ENCODE data around the gene SAV1.
"Not testable (repeated sequence)": the region's sequence is repeated elsewhere in the genome, so short reads cannot be mapped to it uniquely, and the experiment has no call there.

SAV1 gene

GRCh38 chr14:50664579-50664978, 3.5 kb downstream of the SAV1 start:
- DNase-seq = not testable (repeated sequence)

- DNase-seq = no peak
These were observed 8.7 kb downstream of the SAV1 start for GRCh38 chr14:50659327-50659974.

DNA sequence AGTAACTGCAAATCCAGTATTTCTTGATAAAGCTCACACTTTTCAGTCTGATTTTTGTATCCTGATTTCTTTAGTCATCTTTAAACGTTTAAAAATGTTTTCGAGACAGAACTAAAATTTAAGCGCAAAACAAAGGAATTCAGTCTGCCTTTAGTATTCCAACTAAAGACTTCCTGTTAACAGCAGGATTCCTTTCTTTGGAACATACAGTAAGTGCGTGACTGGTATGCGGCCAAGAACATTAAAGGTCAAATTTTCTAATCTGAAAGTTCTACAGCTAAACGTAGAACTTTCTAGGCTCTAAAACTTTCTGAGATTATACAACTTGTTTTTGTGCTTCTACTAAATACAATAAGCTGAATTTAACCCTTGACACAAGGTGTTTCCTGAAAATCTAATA, 9.9 kb downstream of the SAV1 start:
- no peak for DNase-seq

DNA sequence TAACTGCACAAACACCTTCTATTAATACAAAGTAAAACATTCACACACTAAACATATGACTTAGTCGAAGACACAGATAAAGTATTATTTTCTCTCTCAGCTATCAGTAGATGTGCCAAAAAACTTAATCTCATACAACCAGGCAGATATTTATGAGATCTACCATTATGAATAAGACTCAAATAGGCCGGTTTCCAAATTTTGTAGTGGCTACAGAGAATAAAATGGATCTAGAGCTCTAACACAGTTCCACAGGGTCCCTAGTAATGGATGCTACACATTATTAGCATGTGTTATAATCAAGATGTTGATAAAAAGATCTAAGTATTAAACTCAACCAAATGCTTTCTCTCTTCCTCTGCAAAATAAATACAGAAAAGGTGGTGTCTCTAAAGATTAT, 10.4 kb downstream of the SAV1 start:
- DNase-seq = no peak

DNA sequence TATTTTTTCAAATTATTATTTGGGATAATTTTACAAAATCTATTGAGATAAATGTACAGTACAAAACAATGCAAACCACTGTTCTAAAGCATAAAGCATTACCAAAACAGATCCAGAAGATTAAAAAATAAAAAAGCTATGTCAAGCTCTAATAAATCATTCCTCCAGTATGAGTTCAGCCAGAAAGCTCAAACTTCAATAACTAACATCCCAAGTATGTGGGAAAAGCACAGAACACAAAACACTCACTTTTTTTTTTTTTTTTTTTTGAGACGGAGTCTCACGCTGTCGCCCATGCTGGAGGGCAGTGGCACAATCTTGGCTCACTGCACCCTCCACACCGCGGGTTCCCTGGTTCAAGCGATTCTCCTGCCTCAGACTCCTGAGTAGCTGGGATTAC, 11.3 kb downstream of the SAV1 start:
- no peak for DNase-seq

DNA sequence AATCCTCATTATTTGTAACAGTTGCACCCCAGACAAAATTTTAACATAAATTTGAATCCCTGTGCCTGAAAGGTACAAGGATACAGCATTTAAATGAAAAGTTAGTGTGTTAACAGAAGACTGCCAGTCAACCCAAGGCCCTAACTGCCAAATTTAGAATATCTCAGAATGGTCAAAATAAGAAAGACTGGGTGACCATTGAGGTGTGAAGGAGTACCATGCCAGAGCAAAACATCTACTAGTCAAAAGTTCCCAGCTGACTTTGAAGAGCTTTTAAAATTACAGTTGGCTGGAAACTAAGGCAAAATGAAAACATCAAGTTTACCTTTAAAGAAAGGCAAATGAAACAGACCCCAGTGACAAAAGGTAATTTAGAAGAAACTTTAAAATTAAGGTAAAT, 18.4 kb downstream of the SAV1 start:
- no peak for DNase-seq

DNA sequence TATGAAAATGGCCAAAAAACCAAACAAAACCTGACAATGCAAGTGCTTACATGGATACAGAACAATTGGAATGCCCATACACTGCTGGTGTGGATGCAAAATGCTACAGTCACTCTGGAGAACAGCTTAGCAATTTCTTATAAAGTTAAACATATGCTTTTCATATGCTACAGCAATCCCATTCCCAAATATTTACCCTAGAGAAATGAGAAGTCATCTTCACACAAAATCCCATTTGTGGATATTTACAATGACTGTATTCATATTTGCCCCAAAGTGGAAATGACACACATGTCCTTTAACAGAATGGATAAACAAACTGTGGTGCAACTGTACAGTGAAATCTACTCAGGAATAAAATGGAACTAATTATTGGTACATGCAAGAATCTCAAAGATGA, 20.4 kb downstream of the SAV1 start:
- DNase-seq = no peak

DNA sequence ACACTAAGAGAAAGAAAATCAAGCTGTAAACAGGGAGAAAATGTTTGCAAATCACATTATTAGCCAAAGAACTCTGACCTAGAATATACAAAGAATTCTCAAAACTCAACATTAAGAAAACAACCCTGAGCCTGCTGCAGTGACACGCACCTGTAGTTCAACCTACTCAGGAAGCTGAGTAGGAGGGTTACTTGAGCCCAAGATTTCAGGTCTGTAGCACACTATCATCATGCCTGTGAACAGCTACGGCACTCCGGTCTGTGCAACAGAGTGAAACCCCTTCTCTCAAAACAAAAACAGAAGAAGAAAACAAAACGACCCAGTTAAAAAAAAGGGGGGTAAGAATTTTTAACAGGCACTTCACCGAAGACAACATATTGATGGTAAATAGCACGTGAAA, 20.8 kb downstream of the SAV1 start:
- DNase-seq = no peak

GRCh38 chr14:50635141-50635540, 33.0 kb downstream of the SAV1 start:
- no peak for DNase-seq

GRCh38 chr14:50633954-50634353, 34.2 kb downstream of the SAV1 start:
- DNase-seq = no peak

GRCh38 chr14:50631408-50631821, 36.7 kb downstream of the SAV1 start:
- no peak for DNase-seq

- DNase-seq = not testable (repeated sequence)
These were observed 43.2 kb downstream of the SAV1 start for GRCh38 chr14:50624947-50625346.

DNA sequence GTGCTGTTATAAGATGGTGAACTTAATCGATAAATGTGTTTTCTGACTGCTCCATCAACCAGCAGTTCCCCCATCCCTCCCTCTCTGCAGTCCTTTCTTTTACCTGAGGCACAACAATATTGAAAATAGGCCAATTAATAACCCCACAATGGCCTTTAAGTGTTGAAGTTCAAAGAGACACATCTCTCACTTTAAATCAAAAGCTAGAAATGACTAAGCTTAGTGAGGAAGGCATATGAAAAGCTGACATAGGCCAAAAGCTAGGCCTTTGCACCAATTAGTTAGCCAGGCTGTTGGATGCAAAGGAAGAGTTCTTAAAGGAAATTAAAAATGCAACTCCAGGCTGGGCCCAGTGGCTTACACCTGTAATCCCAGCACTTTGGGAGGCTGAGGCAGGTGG, 43.7 kb downstream of the SAV1 start:
- no peak for DNase-seq

- DNase-seq = no peak
These were observed 45.1 kb downstream of the SAV1 start for GRCh38 chr14:50622978-50623377.

DNA sequence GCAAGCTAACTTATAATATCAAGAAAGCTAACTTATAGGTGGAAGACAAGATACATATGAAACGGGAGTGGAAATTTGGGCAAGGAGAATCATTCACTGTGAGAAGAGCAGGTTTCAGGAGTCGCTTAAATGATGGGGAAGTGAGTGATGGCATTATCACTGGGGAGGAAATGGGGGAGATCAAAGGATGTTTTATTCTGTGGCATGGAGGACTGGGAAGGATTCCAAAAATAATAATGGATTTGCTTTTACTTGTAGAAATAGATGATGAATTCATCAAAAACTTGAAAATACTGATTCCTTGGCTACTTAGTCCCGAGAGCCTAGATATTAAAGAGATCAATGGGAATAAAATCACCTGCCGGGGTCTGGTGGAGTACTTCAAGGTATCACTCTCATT, 47.8 kb downstream of the SAV1 start:
- DNase-seq = no peak

GRCh38 chr14:50619569-50620141, 48.5 kb downstream of the SAV1 start:
- no peak for DNase-seq

DNA sequence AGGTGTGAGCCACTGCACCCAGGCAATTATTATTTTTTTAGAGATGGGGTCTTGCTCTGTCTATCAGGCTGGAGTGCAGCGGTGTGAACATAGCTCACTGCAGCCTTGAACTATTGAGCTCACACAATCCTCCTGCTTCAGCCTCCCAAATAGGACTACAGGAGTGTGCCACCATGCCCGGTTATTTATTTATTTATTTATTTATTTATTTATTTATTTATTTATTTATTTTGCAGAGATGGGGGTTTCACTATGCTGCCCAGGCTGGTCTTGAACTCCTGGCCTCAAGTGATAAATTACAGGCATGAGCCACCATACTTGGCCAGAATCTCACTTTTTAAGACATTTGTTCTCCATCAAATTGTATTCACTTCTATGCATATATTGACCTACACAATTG, 51.8 kb downstream of the SAV1 start:
- DNase-seq = no peak

DNA sequence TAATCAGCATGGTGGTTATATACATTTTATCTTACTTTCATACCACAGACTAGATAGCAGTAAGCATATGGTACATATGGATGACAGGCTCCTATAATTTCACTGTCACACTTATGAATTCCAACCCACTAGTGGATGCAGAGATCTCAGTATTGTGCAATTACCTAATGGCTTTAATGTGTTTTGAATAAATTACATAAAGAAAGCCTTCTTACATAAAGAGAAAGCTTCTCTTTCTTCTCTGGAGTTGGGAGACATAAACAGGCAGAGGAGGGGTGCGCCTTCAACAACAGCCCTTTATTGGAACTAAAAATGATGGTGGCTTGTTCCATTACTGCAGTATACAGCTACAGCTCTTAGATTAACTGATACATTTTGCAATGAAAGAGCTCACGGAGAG, 52.6 kb downstream of the SAV1 start:
- DNase-seq = no peak

- DNase-seq = no peak
These were observed 53.0 kb downstream of the SAV1 start for GRCh38 chr14:50615056-50615455.

- no peak for DNase-seq
These were observed 55.3 kb downstream of the SAV1 start for GRCh38 chr14:50612806-50613205.

DNA sequence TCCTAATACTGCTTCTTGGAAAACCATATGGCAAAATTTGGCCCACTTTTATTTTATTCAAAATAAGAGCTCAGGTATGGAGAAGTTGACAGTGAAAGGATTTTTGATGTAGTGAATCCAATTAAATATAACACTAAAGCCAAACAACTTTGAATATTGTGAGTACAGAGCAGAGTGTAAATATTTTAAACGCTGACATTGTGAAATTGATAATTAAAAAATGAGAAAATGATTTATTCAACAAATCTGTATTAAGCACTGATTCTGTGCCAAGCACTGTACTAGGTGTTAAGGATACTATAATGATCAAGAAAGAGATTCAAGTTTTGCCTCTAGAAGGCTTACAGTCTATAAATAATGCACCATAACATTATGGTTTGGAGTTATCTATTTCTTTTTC, 57.6 kb downstream of the SAV1 start:
- DNase-seq = no peak

GRCh38 chr14:50608302-50608851, 59.7 kb downstream of the SAV1 start:
- no peak for DNase-seq

- DNase-seq = no peak
These were observed 60.3 kb downstream of the SAV1 start for GRCh38 chr14:50607761-50608160.

DNA sequence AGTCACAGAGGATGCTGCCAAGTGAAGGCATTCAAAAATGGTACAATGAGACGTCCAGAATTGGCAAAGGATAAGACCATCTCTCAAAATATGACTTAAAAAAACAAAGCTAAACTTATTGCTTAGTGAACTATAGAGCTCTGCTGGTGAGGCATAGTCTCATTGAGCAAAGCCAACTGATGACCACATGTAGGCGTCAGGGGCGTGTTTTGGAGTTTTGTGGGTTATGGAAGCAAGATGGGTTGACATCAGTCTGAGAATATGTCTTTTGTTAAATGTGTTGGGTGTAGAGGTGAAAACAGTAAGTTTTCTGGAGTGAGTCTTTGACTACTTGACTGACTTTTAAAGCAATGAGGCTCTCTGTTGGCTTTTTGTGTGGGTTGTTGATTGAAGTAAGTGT, 60.9 kb downstream of the SAV1 start:
- DNase-seq = peak; percentile 9

GRCh38 chr14:50606468-50606867, 61.6 kb downstream of the SAV1 start:
- DNase-seq = no peak
